ENCODE measurements around the gene KLHL13.

DNA sequence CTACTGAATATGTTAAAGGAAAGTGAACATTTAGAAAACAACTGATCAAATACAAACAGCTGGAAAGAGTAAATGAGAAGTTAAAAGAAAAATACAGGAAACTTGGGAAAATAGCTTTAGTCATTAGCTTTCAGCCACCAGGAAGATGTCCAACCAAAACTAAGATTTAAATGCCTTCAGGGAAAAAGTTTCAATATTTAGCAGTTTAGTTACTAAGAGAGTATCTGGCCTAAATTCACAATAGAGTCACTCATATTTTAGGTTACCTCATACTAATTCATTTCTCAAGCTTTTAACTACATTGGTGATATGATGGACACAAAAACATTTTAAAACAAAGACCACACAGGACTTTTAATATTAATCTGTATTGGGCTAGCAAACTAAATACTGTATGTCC, 13.1 kb upstream of the KLHL13 start:
- TF ChIP-seq, protein P1, sequence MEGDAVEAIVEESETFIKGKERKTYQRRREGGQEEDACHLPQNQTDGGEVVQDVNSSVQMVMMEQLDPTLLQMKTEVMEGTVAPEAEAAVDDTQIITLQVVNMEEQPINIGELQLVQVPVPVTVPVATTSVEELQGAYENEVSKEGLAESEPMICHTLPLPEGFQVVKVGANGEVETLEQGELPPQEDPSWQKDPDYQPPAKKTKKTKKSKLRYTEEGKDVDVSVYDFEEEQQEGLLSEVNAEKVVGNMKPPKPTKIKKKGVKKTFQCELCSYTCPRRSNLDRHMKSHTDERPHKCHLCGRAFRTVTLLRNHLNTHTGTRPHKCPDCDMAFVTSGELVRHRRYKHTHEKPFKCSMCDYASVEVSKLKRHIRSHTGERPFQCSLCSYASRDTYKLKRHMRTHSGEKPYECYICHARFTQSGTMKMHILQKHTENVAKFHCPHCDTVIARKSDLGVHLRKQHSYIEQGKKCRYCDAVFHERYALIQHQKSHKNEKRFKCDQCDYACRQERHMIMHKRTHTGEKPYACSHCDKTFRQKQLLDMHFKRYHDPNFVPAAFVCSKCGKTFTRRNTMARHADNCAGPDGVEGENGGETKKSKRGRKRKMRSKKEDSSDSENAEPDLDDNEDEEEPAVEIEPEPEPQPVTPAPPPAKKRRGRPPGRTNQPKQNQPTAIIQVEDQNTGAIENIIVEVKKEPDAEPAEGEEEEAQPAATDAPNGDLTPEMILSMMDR (conservative IDR thresholded peaks at IDR 0.05), result no peak
- no peak for TF ChIP-seq EZH2 (IDR thresholded peaks at IDR 0.05; ENCODE audit: low read depth)
